Middle frontal gyrus (tissue), 1 donor: Measurements from ENCODE around the gene ATRAID.

ENCODE experiments used
- DNase-seq: peaks from one replicate; pipeline ENCODE4 v3.0.0-alpha.2; 2015; ENCODE audit warnings: low spot score; ENCODE audit errors: extremely low spot score

The ATRAID gene

GRCh38 chr2:27217173-27218121 is 5.6 kb downstream of the ATRAID start, which contains the start of gene CAD:
CAD (plus strand) TSS chr2:27217369; CDS start chr2:27217552, 183 bp downstream.
- peak; percentile 40 for DNase-seq

GRCh38 chr2:27218614-27219013 is 6.8 kb downstream of the ATRAID start:
- no peak for DNase-seq

- no peak for DNase-seq
These were observed 7.2 kb downstream of the ATRAID start for GRCh38 chr2:27219091-27219490.

- no peak for DNase-seq
These were observed 8.2 kb downstream of the ATRAID start for GRCh38 chr2:27220091-27220490.

GRCh38 chr2:27221166-27221565 is 9.3 kb downstream of the ATRAID start:
- DNase-seq: no peak

GRCh38 chr2:27222407-27222806 is 10.6 kb downstream of the ATRAID start:
- DNase-seq: no peak

GRCh38 chr2:27223416-27223815 is 11.6 kb downstream of the ATRAID start:
- no peak for DNase-seq

GRCh38 chr2:27225526-27225925 is 13.7 kb downstream of the ATRAID start:
- DNase-seq: no peak

GRCh38 chr2:27227501-27227900 is 15.7 kb downstream of the ATRAID start:
- DNase-seq: no peak

GRCh38 chr2:27231921-27232320 is 20.1 kb downstream of the ATRAID start:
- no peak for DNase-seq

GRCh38 chr2:27233341-27233740 is 21.5 kb downstream of the ATRAID start:
- DNase-seq: no peak

- DNase-seq: no peak
These were observed 24.3 kb downstream of the ATRAID start for GRCh38 chr2:27236136-27236535.

- no peak for DNase-seq
These were observed 24.8 kb downstream of the ATRAID start for GRCh38 chr2:27236626-27237025.

GRCh38 chr2:27237341-27237945 is 25.6 kb downstream of the ATRAID start:
- no peak for DNase-seq

- DNase-seq: no peak
These were observed 27.1 kb downstream of the ATRAID start for GRCh38 chr2:27238976-27239375.

GRCh38 chr2:27240406-27240805 is 28.6 kb downstream of the ATRAID start:
- DNase-seq: no peak

GRCh38 chr2:27241761-27242613 is 30.1 kb downstream of the ATRAID start:
- DNase-seq: no peak

GRCh38 chr2:27242614-27242951 is 30.7 kb downstream of the ATRAID start:
- no peak for DNase-seq

GRCh38 chr2:27243391-27244130 is 31.7 kb downstream of the ATRAID start:
- no peak for DNase-seq

GRCh38 chr2:27245116-27245515 is 33.3 kb downstream of the ATRAID start:
- no peak for DNase-seq

- DNase-seq: no peak
These were observed 33.8 kb downstream of the ATRAID start for GRCh38 chr2:27245626-27246025.
